ENCODE results near the gene PTGR3. TPM values are rescaled to one million over a fixed set of nuclear protein-coding genes. Genes with fewer than 3 reads are reported as not detected.

PTGR3 gene
- total RNA-seq, 1 donor from 2014 or later: 6.6 TPM

- no peak for TF ChIP-seq CTCF (IDR thresholded peaks at IDR 0.05; ENCODE audit: insufficient read depth, low read length, poor library complexity, severe bottlenecking)
- no peaks in the 10 kb centered on the region for H3K27me3 ChIP-seq (ENCODE audit: control insufficient read depth, insufficient read depth, low read length)
- no peak for DNase-seq (ENCODE audit: low read depth)
- H3K36me3 ChIP-seq (ENCODE audit: control insufficient read depth, insufficient read depth, low read length): no peaks in the 10 kb centered on the region
- H3K4me3 ChIP-seq (ENCODE audit: low read depth, low read length): no peak overlapping the region
These were observed 31.5 kb upstream of the PTGR3 start for GRCh38 chr18:75240433-75240832.

DNA sequence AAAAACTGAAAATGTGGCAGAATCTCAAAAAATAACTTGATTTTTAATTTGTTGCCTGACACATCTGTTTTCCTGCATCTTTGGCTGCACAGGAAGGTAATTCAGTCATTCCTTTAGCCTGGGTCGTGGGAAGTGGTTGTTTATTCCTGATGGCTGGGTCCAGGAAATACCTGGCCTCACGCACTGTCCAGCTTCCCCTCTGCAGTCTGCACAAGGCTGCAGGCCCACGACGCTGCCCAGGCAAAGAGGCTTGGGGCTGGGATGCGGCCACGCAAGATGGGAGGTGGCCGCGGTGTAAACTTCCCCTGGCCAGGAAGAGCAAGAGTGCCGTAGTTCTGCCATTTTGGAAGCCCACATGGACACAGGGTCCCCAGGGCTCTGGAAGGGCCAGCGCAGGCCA lies 29.8 kb upstream of the PTGR3 start:
- Histone ChIP-seq H3K27me3 (ENCODE audit: control insufficient read depth, insufficient read depth, low read length) (no peaks in the 10 kb centered on the region), H3K4me3 (ENCODE audit: low read depth, low read length) (no peak overlapping the region), H3K36me3 (ENCODE audit: control insufficient read depth, insufficient read depth, low read length) (no peaks in the 10 kb centered on the region)
- TF ChIP-seq CTCF (IDR thresholded peaks at IDR 0.05; ENCODE audit: insufficient read depth, low read length, poor library complexity, severe bottlenecking): no peak
- no peak for DNase-seq (ENCODE audit: low read depth)

GRCh38 chr18:75238100-75238499 lies 29.2 kb upstream of the PTGR3 start:
- H3K36me3 ChIP-seq (ENCODE audit: control insufficient read depth, insufficient read depth, low read length): no peaks in the 10 kb centered on the region
- no peak overlapping the region for H3K4me3 ChIP-seq (ENCODE audit: low read depth, low read length)
- DNase-seq (ENCODE audit: low read depth): no peak

GRCh38 chr18:75235896-75236295 lies 27.0 kb upstream of the PTGR3 start:
- H3K27me3 ChIP-seq (ENCODE audit: control insufficient read depth, insufficient read depth, low read length): no peaks in the 10 kb centered on the region
- no peak for DNase-seq (ENCODE audit: low read depth)
- TF ChIP-seq CTCF (IDR thresholded peaks at IDR 0.05; ENCODE audit: insufficient read depth, low read length, poor library complexity, severe bottlenecking): no peak
- no peaks in the 10 kb centered on the region for H3K36me3 ChIP-seq (ENCODE audit: control insufficient read depth, insufficient read depth, low read length)
- H3K4me3 ChIP-seq (ENCODE audit: low read depth, low read length): no peak overlapping the region

More at GRCh38 chr18:75238100-75238499, 29.2 kb upstream of the PTGR3 start:
- H3K27me3 ChIP-seq (ENCODE audit: control insufficient read depth, insufficient read depth, low read length): no peaks in the 10 kb centered on the region
- no peak for TF ChIP-seq CTCF (IDR thresholded peaks at IDR 0.05; ENCODE audit: insufficient read depth, low read length, poor library complexity, severe bottlenecking)

DNA sequence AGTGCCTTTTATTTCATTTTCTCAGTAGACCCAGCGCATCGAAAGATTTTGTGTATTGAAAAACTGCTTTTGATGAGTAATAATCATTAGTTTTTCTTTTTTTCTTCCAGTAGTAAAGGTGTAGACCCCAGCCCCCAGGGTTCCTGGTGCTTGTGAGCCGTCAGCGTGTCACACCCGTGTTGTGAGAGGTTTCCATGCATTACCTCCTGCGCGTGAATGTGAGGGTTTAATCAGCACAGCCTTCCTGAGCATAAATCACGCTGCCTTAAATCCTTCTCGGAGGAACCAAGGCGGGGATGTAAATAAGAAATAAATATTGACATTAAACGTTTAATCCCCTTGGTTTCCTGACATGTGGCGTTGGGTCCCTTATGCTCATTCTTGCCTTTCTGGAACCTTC lies 26.0 kb upstream of the PTGR3 start:
- TF ChIP-seq CTCF (IDR thresholded peaks at IDR 0.05; ENCODE audit: insufficient read depth, low read length, poor library complexity, severe bottlenecking): no peak
- Histone ChIP-seq H3K36me3 (ENCODE audit: control insufficient read depth, insufficient read depth, low read length) (no peaks in the 10 kb centered on the region), H3K27me3 (ENCODE audit: control insufficient read depth, insufficient read depth, low read length) (no peaks in the 10 kb centered on the region)

DNA sequence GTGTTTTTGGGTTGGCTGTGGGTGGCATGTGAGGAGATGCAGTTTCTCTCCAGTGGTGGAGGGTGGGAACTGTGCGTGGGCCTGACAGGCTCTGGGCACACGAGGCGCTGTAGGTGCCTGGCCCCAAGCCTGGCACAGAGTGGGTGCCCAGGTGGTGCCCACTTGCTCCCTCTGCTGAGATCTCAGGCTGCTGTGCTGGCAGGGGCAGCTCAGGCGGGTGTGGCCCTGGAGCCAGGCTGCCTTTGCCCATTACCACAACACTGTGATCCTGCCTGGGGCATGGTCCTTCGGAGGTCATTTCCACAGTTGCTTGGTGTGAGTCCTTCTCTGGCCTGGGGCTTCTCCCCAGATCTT lies 22.1 kb upstream of the PTGR3 start:
- no peak for DNase-seq (ENCODE audit: low read depth)
- no peaks in the 10 kb centered on the region for H3K27me3 ChIP-seq (ENCODE audit: control insufficient read depth, insufficient read depth, low read length)
- no peak overlapping the region for H3K4me3 ChIP-seq (ENCODE audit: low read depth, low read length)
- TF ChIP-seq CTCF (IDR thresholded peaks at IDR 0.05; ENCODE audit: insufficient read depth, low read length, poor library complexity, severe bottlenecking): no peak
- H3K36me3 ChIP-seq (ENCODE audit: control insufficient read depth, insufficient read depth, low read length): no peaks in the 10 kb centered on the region

More for the DNA sequence above, 26.0 kb upstream of the PTGR3 start:
- DNase-seq (ENCODE audit: low read depth): no peak
- H3K4me3 ChIP-seq (ENCODE audit: low read depth, low read length): no peak overlapping the region
